SJSA1 (cell line): ENCODE measurements around the gene COA3. TPM values are rescaled to one million over a fixed set of nuclear protein-coding genes. Genes with fewer than 3 reads are reported as not detected.
"Not testable (repeated sequence)": the region's sequence is repeated elsewhere in the genome, so short reads cannot be mapped to it uniquely, and the experiment has no call there.

ENCODE experiments used
- DNase-seq, 2 experiments: peaks; one replicate each; pipeline ENCODE4 v3.0.0-alpha.2; 2015 to 2020; ENCODE audit warnings: low spot score in 2 of 2, low read depth in 1 of 2
- H3K27ac ChIP-seq: fragments of 250-450 bp; sonication (Bioruptor Pico); 2 replicates; pipeline ENCODE4 v1.5.1; 2020; ENCODE audit warnings: mild to moderate bottlenecking, moderate library complexity
- H3K27me3 ChIP-seq: fragments of 250-450 bp; sonication (Bioruptor Pico); replicated peaks from 2 replicates; pipeline ENCODE4 v1.5.1; 2020; ENCODE audit warnings: mild to moderate bottlenecking, moderate library complexity
- H3K36me3 ChIP-seq: fragments of 250-450 bp; sonication (Bioruptor Pico); 2 replicates; pipeline ENCODE4 v1.5.1; 2020; ENCODE audit warnings: mild to moderate bottlenecking
- H3K4me1 ChIP-seq: fragments of 250-450 bp; sonication (Bioruptor Pico); replicated peaks from 2 replicates; pipeline ENCODE4 v1.6.1; 2021; ENCODE audit warnings: mild to moderate bottlenecking
- H3K4me3 ChIP-seq: fragments of 250-450 bp; sonication (Bioruptor Pico); 2 replicates; pipeline ENCODE4 v1.5.1; 2020; ENCODE audit warnings: mild to moderate bottlenecking
- H3K9me3 ChIP-seq: fragments of 250-450 bp; sonication (Bioruptor Pico); replicated peaks from 2 replicates; pipeline ENCODE4 v1.5.1; 2020; ENCODE audit warnings: mild to moderate bottlenecking
- total RNA-seq: library from RNA; depleted of rRNA; stranded (reverse); fragments of >200 nt; shearing (Covaris generic); gene quantifications from 2 replicates; pipeline ENCODE4 v1.2.3, GENCODE V29; 2014

COA3 gene
- total RNA-seq, 1 experiment from 2014 or later, result 85.0 TPM

DNA sequence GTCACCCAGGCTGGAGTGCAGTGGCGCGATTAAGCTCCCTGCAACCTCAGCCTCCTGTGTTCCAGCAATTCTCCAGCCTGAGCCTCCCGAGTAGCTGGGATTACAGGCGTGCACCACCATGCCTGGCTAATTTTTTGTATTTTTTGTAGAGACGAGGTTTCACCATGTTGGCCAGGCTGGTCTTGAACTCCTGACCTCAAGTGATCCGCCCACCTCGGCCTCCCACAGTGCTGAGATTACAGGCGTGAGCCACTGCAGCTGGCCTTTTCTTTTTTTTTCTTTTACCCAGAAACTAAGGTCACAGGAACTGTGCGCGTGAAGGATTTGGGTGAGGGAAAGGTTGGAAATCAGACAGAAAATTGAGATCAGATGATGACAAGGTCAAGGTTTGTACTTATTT is 28.5 kb downstream of the COA3 start:
- not testable (repeated sequence) for H3K9me3 ChIP-seq, H3K27me3 ChIP-seq, DNase-seq, H3K36me3 ChIP-seq, H3K4me3 ChIP-seq, H3K27ac ChIP-seq
- H3K4me1 ChIP-seq, result peaks cover 18% of the 10 kb centered on the region

DNA sequence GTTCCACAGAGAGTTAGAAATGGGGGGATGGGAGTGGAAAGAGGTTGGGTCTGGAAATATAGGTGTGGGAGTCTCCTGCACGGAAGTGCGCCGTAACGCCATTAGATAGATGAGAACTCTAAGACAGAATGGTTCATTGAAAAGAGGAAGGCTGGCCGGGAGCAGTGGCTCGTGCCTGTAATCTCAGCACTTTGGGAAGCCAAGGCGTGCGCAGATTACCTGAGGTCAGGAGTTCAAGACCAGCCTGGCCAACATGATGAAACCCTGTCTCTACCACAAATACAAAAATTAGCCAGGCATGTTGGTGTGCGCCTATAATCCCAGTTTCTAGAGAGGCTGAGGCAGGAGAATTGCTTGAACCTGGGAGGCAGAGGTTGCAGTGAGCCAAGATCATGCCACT is 30.5 kb downstream of the COA3 start:
- not testable (repeated sequence) for H3K9me3 ChIP-seq, H3K27ac ChIP-seq, DNase-seq, H3K27me3 ChIP-seq, H3K36me3 ChIP-seq, H3K4me3 ChIP-seq
- peaks cover 11% of the 10 kb centered on the region for H3K4me1 ChIP-seq

DNA sequence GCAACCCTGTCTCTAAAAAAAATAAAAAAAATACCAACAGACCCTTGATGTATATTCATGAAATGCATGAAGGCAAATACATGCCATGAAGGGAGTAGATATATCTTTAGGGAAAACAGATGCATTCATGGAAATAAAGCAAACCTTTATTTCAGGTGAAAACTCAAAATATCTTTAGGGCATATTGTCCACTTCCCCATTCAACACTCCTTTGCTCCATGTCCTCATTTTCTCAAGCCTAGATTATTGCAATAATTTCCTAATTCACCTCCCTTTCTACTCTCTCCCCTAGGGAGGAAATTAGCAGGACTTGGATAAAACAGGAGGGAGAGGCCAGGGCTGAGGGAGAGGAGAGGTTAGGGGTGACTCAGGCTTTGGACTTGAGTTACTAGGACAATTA is 31.0 kb downstream of the COA3 start:
- no peaks in the 10 kb centered on the region for H3K36me3 ChIP-seq
- no peaks in the 10 kb centered on the region for H3K9me3 ChIP-seq
- no peak for DNase-seq
- H3K27ac ChIP-seq, result no peak overlapping the region
- H3K4me1 ChIP-seq, result peaks cover 6% of the 10 kb centered on the region
- H3K27me3 ChIP-seq, result no peaks in the 10 kb centered on the region
- no peak overlapping the region for H3K4me3 ChIP-seq

DNA sequence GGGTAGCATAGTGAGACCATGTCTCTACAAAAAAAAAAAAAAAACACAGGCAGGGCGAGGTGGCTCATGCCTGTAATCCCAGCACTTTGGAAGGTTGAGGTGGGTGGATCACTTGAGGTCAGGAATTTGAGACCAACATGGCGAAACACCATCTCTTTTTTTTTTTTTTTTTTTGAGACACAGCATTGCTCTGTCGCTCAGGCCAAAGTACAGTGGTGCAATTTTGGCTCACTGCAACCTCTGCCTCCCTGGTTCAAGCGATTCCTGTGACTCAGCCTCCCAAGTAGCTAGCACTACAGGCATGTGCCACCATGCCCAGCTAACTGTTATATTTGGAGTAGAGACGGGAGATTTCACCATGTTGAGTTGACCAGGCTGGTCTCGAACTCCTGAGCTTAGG is 32.4 kb downstream of the COA3 start:
- H3K4me3 ChIP-seq, result no peak overlapping the region
- no peaks in the 10 kb centered on the region for H3K36me3 ChIP-seq
- peaks cover 7% of the 10 kb centered on the region for H3K27me3 ChIP-seq
- no peaks in the 10 kb centered on the region for H3K9me3 ChIP-seq
- H3K27ac ChIP-seq, result no peak overlapping the region
- DNase-seq, result no peak
- peaks cover 10% of the 10 kb centered on the region for H3K4me1 ChIP-seq

DNA sequence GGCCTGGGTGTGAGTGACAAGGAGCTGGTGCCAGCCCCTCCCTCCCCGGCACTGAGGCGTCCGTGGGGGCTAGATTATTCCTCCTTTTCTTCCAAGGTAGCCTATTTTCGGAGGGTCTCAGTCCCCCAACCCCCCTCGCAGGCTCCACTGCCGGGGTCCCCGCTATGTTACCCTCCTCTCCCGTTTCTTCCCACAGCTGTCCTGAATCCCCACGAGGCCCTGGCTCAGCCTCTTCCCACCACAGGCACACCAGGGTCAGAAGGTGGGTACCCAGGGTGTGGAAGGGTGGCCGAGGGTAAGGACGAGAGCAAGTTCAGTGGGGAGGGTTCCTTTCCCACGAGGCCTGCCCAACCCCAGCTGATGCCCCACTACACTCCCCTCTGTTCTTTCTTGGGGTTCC is 36.9 kb downstream of the COA3 start:
- peaks cover 16% of the 10 kb centered on the region for H3K4me1 ChIP-seq
- peaks cover 24% of the 10 kb centered on the region for H3K27me3 ChIP-seq
- no peak overlapping the region for H3K4me3 ChIP-seq
- H3K36me3 ChIP-seq, result no peaks in the 10 kb centered on the region
- no peaks in the 10 kb centered on the region for H3K9me3 ChIP-seq
- H3K27ac ChIP-seq, result no peak overlapping the region
- DNase-seq, result no peak

DNA sequence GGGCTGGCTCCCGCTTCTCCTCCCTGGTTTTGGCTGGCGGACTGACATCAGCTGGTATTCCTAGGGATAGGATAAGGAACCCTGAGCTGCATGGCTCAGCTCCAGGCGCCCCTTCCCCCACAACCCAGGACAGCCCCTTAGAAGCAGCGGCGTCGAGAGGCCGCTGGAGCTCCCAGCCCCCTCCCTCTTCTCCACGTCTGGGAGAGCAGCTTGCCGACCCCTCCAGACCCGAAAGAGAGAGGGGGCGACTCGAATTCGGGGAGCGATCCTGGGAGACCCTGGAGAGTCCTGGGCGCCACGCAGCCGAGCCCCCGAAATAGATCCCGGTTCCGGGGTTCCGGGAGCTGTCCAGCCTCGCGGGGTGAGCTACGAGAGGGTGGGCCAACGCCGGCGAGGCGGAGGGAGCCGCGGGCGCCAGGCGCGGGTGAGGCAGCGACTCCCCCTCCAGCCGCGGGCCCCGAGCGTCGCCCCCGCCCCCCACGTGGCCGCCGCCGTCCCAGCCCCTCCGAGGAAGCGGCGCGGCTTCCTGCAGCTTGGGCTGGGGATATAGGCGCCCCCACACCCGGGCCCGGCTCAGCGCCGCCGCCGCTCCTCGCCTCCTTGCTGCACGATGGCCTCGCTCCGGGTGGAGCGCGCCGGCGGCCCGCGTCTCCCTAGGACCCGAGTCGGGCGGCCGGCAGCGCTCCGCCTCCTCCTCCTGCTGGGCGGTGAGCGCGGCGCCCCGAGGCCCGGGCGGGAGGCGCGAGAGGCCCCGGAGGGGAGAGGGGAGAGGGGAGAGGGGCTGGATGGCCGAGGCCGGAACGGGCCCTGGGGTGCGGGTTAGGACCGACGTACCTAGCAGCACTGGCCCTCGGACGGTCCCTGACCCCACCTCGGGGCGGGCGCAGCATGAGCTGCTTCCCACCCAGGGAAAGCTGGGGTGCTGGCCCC is 37.6 kb downstream of the COA3 start, which contains the start of gene RAMP2:
Gene RAMP2, plus strand, starts transcription at position 576 of the 930 bp plus-strand sequence. Its CDS starts 35 bp downstream, at position 611.
- Histone ChIP-seq H3K4me3 (peak within 1 kb of the TSS; percentile 35), H3K9me3 (no peaks in the 10 kb centered on the region), H3K27ac (no peak within 1 kb of the TSS), H3K27me3 (peaks cover 24% of the 10 kb centered on the region), H3K4me1 (peaks cover 16% of the 10 kb centered on the region), H3K36me3 (no peaks in the 10 kb centered on the region)
- DNase-seq, result no peak

DNA sequence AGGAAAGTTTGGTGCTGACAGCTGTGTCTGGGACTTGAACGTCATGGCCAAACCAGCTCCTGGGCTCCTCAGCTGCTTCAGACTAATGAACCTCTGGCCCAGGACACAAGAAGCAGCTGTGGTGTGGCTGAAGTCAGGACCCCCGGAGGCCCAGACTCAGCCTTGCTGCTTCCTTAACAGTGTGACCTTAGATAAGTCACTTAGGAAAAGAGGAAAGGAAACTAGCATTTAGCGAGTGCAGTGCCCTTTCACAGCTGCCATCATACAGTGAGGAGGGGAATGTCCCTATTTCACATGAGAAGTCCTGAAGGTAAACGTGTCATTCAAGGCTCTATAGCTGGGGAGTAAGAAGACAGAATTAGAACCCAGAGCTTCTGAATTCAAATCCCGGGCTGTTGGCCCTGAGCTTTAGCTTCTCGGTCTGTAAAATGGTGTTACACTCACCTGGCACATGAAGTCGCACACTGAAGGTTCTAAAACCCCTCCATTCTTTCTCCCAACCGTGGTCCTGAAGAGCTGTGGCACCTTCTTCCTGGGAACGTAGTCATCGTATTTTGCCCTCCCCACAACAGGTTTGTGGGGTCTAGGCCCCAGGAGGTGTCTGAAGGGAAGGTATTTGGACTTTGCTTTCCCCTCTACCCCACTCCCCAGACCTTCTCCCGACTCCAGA is 38.4 kb downstream of the COA3 start:
- Histone ChIP-seq H3K36me3 (no peaks in the 10 kb centered on the region), H3K27ac (no peak overlapping the region), H3K27me3 (peaks cover 24% of the 10 kb centered on the region), H3K9me3 (no peaks in the 10 kb centered on the region), H3K4me1 (peaks cover 16% of the 10 kb centered on the region), H3K4me3 (no peak overlapping the region)
- DNase-seq, result no peak

DNA sequence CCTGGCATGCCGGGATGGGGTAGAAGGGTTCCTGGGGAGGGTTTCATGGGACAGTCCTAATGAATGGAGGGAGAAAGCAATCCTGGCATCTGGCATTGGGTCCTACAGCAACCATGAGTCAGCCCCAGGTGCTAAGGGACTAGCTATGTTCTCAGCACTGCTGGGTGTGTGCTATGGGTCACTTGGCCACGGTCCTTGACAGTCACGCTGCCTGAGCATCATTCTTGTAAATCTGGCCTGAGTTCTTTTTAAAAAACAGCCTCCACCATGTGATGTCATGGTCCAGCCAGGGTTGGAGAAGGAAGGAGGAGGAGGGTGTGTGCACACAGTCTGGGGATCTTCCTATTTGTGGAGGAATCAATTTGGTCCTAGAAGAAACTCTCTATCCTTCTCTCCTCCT is 43.7 kb downstream of the COA3 start:
- no peak for DNase-seq

DNA sequence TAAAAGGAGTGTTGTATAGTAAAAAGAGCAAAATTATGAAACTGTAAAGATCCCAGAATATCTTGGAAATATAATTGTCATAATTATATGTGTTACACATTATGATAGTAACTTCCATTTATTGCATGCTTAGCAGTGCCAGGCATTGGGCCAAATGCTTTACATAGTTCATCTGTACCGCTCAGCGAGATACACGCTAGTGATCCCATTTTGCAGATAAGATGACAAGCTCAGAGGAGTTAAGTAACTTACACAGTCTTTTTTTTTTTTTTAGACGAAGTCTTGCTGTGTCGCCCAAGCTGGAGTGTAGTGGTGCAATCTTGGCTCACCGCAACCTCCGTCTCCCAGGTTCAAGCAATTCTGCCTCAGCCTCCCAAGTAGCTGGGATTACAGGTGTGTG is 46.9 kb downstream of the COA3 start:
- DNase-seq, result no peak
- Histone ChIP-seq H3K4me3 (no peak overlapping the region), H3K27me3 (no peaks in the 10 kb centered on the region), H3K4me1 (peaks cover 9% of the 10 kb centered on the region), H3K9me3 (no peaks in the 10 kb centered on the region), H3K27ac (no peak overlapping the region), H3K36me3 (no peaks in the 10 kb centered on the region)

More for the DNA sequence above, 43.7 kb downstream of the COA3 start:
- Histone ChIP-seq H3K4me1 (peaks cover 1% of the 10 kb centered on the region), H3K4me3 (no peak overlapping the region), H3K27me3 (peaks cover 3% of the 10 kb centered on the region; the same call in 1 of the 2 replicates), H3K27ac (no peak overlapping the region), H3K36me3 (no peaks in the 10 kb centered on the region), H3K9me3 (no peaks in the 10 kb centered on the region)

DNA sequence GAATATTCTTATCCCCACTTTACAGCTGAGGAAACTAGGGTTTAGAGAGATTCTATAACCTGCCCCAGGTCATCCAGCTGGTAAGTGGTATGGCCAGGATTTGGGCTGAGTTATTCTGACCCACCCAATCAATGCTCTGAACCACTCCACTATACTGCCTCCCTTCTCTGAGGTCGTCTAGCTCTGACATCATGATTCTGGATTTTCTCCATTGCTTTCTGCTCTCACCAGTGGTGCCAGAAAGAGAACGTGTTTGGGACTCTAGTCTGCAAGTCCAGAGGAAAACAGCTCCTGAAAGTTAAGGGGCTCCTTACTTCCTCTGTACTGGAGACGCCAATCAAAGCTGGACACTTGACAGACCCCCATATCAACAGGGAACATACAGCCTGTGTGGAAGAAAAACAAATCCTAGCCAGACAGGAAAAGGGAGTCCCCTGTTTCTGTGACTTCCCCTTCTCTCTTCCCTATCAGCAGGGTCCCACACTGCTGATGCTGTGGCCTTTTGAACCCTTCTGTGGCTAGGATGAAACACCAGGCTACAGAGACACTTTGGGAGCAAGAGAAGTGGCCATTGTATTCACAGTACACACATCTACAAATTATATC is 47.7 kb downstream of the COA3 start:
- Histone ChIP-seq H3K36me3 (no peaks in the 10 kb centered on the region), H3K27ac (no peak overlapping the region), H3K27me3 (0 out of 2 replicates have a peak, but pooled peaks cover 2% of the 10 kb centered on the region), H3K4me1 (peaks cover 9% of the 10 kb centered on the region), H3K9me3 (no peaks in the 10 kb centered on the region), H3K4me3 (no peak overlapping the region)
- DNase-seq, result no peak

DNA sequence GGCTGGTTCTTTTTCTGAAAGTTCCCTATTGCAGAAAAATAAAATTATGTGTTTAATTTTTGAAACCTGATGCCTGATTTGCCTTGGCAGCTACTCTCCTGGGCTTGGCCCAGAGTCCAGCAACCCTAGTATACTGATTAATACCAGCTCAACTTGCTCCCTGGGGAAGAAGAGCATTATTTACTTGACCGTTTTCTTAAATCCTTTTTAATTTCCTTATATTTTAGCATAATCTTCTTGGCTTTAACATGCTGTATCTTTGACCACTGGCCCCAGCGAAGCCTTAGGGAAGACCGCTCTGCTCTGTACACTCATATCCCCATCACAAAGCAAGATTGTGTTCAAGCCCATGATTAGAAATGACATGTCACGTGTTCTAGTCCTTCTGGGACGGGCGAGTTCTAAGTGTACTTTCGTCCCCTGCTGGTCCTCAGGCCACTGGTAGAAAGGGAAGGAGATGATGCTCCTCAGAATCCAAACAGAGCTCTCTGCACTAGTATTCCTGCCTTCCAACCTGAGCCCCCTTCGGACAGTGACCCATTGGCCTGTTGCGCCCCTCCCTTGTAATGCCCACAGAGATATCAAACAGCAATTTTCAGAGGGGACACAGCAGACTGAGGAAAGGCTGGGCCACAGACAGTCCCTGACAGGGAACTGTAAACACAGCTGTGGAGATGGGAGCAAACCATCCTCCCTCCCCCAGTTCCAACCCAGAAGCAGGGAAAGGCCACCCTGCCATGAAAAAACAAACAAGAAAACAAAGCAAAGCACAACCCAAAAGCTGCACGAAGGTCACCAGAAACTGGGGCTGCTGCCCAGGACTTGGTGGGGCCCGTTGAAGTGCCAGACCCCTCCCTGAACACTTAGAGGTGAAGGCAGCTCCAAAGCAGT is 49.4 kb downstream of the COA3 start:
- no peak overlapping the region for H3K27ac ChIP-seq
- H3K4me3 ChIP-seq, result no peak overlapping the region
- H3K9me3 ChIP-seq, result no peaks in the 10 kb centered on the region; the same call in 1 of the 2 replicates
- peaks cover 14% of the 10 kb centered on the region for H3K4me1 ChIP-seq
- H3K36me3 ChIP-seq, result no peaks in the 10 kb centered on the region
- peak in 1 of 2 experiments; percentile 24 for DNase-seq
- H3K27me3 ChIP-seq, result 0 out of 2 replicates have a peak, but pooled peaks cover 2% of the 10 kb centered on the region

DNA sequence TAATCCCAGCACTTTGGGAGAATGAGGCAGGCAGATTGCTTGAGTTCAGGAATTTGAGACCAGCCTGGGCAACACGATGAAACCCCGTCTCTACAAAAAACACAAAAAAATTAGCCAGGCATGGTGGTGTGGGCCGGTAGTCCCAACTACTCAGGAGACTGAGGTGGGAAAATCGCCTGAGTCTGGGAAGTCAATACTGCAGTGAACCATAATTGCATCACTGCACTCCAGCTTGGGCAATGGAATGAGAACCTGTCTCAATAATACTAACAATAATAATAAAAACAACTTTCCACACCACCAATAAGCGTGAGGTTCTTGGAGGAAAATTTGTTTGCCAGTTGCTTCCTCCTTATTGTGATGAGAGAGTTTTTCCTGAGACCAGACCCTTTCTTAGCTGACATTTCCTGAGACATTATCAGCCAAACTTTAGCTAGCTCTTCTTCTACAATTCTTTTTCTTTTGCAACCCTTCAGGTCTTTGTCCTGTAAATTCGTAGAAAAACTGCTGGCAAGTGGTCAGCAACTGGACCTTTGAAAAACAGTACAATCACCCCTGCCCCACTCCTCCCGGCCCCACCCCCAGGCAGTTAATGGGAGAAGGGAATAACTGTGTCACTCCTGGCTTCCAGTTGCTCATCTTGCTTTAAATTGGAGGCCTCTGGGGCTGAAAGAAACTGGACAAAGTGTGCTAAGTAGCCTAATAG is 50.1 kb downstream of the COA3 start:
- DNase-seq, result no peak

More for the DNA sequence above, 50.1 kb downstream of the COA3 start:
- H3K4me3 ChIP-seq, result no peak overlapping the region
- peaks cover 17% of the 10 kb centered on the region for H3K4me1 ChIP-seq
- H3K9me3 ChIP-seq, result no peaks in the 10 kb centered on the region; the same call in 1 of the 2 replicates
- H3K27ac ChIP-seq, result no peak overlapping the region
- H3K36me3 ChIP-seq, result no peaks in the 10 kb centered on the region
- 0 out of 2 replicates have a peak, but pooled peaks cover 2% of the 10 kb centered on the region for H3K27me3 ChIP-seq
